Activated B cell treated with CpG ODN at 0.5 μM for 24 hours (primary cell): ENCODE measurements around the gene MALRD1. TPM values are rescaled to one million over a fixed set of nuclear protein-coding genes. Genes with fewer than 3 reads are reported as not detected.

Experiments used
- ATAC-seq: fragments of 200-7000 bp; cut with Tn5 transposase; one replicate; pipeline ENCODE4 v1.10.0; 2021; ENCODE audit warnings: low read depth, mild to moderate bottlenecking, moderate library complexity
- CTCF ChIA-PET: fragments of 350-600 bp; sonication (Branson Sonifier 250); formaldehyde crosslinking; loops from one replicate; lab custom pipeline; 2021; ENCODE audit warnings: antibody characterized with exemption; lab: Charles Lee
- POLR2A ChIA-PET: fragments of 350-600 bp; sonication (Branson Sonifier 250); formaldehyde crosslinking; loops from one replicate; lab custom pipeline; 2021; ENCODE audit warnings: antibody characterized with exemption; lab: Charles Lee
- DNase-seq: peaks from one replicate; pipeline ENCODE4 v3.0.0; 2022
- H3K27ac Mint-ChIP-seq: one replicate; pipeline ENCODE4 v1.8.0; 2020; ENCODE audit warnings: mixed read lengths
- H3K27me3 Mint-ChIP-seq: one replicate; pipeline ENCODE4 v1.8.0; 2021; ENCODE audit warnings: mixed read lengths
- H3K36me3 Mint-ChIP-seq: one replicate; pipeline ENCODE4 v1.8.0; 2021; ENCODE audit warnings: low read depth, mixed read lengths
- H3K4me1 Mint-ChIP-seq: one replicate; pipeline ENCODE4 v1.8.0; 2021; ENCODE audit warnings: mixed read lengths
- H3K4me3 Mint-ChIP-seq: one replicate; pipeline ENCODE4 v1.8.0; 2020; ENCODE audit warnings: mild to moderate bottlenecking, mixed read lengths
- H3K9me3 Mint-ChIP-seq: one replicate; pipeline ENCODE4 v1.8.0; 2020; ENCODE audit warnings: mixed read lengths
- CTCF ChIP-seq: fragments of 200-600 bp; IDR thresholded peaks from one replicate; pipeline ENCODE4 v1.8.0; 2022; ENCODE audit warnings: antibody characterized with exemption, mild to moderate bottlenecking
- intact Hi-C: fragments of 100-400 bp; cut with micrococcal nuclease; formaldehyde crosslinking; loops from one replicate; pipeline ENCODE4 v1.15.1; 2024
- total RNA-seq: library from RNA; stranded (reverse); gene quantifications from 2 replicates; pipeline ENCODE4 v1.2.3, GENCODE V29; 2022

Gene MALRD1
- total RNA-seq, 1 donor from 2014 or later, result not detected

GRCh38 chr10:19532411-19532810 is 483.8 kb downstream of the MALRD1 start:
- no peak for DNase-seq

GRCh38 chr10:19541299-19541698 is 492.7 kb downstream of the MALRD1 start:
- Mint-ChIP-seq H3K36me3 (no peaks in the 10 kb centered on the region), H3K27ac (no peak overlapping the region), H3K4me1 (no peaks in the 10 kb centered on the region), H3K9me3 (peaks cover 6% of the 10 kb centered on the region), H3K4me3 (no peak overlapping the region), H3K27me3 (no peaks in the 10 kb centered on the region)
- DNase-seq (no peak), ATAC-seq (no peak)
- intact Hi-C loops, result no loop called here
- ChIA-PET POLR2A (no interaction called here), CTCF (no interaction called here)
- no peak for TF ChIP-seq CTCF

More at GRCh38 chr10:19532411-19532810, 483.8 kb downstream of the MALRD1 start:
- TF ChIP-seq CTCF, result no peak
- intact Hi-C loops, result no loop called here
- Mint-ChIP-seq H3K27ac (no peak overlapping the region), H3K4me3 (no peak overlapping the region), H3K9me3 (peaks cover 2% of the 10 kb centered on the region), H3K36me3 (no peaks in the 10 kb centered on the region), H3K27me3 (no peaks in the 10 kb centered on the region), H3K4me1 (no peaks in the 10 kb centered on the region)
- no peak for ATAC-seq
- POLR2A ChIA-PET, result no interaction called here
- CTCF ChIA-PET, result no interaction called here

GRCh38 chr10:19546224-19546623 is 497.6 kb downstream of the MALRD1 start:
- POLR2A ChIA-PET, result no interaction called here
- CTCF ChIA-PET, result no interaction called here
- intact Hi-C loops, result no loop called here
- no peak for TF ChIP-seq CTCF
- H3K4me3 Mint-ChIP-seq, result no peak overlapping the region
- no peaks in the 10 kb centered on the region for H3K36me3 Mint-ChIP-seq
- ATAC-seq (no peak), DNase-seq (no peak)
- no peaks in the 10 kb centered on the region for H3K4me1 Mint-ChIP-seq
- H3K27me3 Mint-ChIP-seq, result no peaks in the 10 kb centered on the region
- H3K9me3 Mint-ChIP-seq, result peaks cover 13% of the 10 kb centered on the region
- no peak overlapping the region for H3K27ac Mint-ChIP-seq

- H3K4me1 Mint-ChIP-seq, result no peaks in the 10 kb centered on the region
- H3K36me3 Mint-ChIP-seq, result no peaks in the 10 kb centered on the region
- no peak overlapping the region for H3K27ac Mint-ChIP-seq
- no peak overlapping the region for H3K4me3 Mint-ChIP-seq
- ATAC-seq (no peak), DNase-seq (no peak)
- POLR2A ChIA-PET, result no interaction called here
- TF ChIP-seq CTCF, result no peak
- no peaks in the 10 kb centered on the region for H3K27me3 Mint-ChIP-seq
- H3K9me3 Mint-ChIP-seq, result peaks cover 13% of the 10 kb centered on the region
- CTCF ChIA-PET, result no interaction called here
- intact Hi-C loops, result no loop called here
Measured at GRCh38 chr10:19549503-19549902, 500.9 kb downstream of the MALRD1 start.

GRCh38 chr10:19556666-19557065 is 508.1 kb downstream of the MALRD1 start:
- no peak for DNase-seq
- Mint-ChIP-seq H3K4me3 (no peak overlapping the region), H3K4me1 (no peaks in the 10 kb centered on the region), H3K27me3 (no peaks in the 10 kb centered on the region), H3K9me3 (no peaks in the 10 kb centered on the region), H3K27ac (no peak overlapping the region), H3K36me3 (no peaks in the 10 kb centered on the region)
- ChIA-PET CTCF (no interaction called here), POLR2A (no interaction called here)
- no peak for TF ChIP-seq CTCF
- ATAC-seq, result no peak
- intact Hi-C loops, result no loop called here
